ENCODE results near the gene ABCC1.

ABCC1 gene

DNA sequence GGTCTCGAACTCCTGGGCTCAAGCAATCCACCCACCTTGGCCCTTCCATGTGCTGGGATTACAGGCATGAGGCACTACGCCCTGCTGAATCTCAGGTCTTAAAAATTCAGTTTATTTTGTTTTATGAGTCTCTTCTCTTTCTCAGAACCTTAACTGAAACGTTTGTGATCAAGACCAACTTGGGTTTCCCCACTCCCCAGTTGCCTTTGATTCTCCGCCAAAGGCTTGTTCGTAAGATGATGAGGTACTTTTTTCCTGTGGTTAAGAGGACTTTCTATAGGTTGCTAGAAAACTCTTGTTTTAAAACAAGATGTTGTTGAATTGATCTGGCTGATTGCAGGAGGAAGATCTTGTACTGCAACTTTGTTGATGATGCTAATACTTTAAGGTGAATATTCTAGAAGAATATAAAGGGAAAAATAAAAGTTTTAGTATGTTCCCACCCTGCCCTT, 11.7 kb downstream of the ABCC1 start:
- DNase-seq (ENCODE audit: low read depth), result no peak
- no peak for TF ChIP-seq MYC (IDR thresholded peaks at IDR 0.05; ENCODE audit: low read depth, low read length)
- no peak for TF ChIP-seq POLR2A (IDR thresholded peaks at IDR 0.05; ENCODE audit: extremely low read depth, insufficient read length)
- TF ChIP-seq, protein P1, sequence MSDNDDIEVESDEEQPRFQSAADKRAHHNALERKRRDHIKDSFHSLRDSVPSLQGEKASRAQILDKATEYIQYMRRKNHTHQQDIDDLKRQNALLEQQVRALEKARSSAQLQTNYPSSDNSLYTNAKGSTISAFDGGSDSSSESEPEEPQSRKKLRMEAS (IDR thresholded peaks at IDR 0.05; ENCODE audit: low read depth, low read length), result no peak
- TF ChIP-seq, protein P2, sequence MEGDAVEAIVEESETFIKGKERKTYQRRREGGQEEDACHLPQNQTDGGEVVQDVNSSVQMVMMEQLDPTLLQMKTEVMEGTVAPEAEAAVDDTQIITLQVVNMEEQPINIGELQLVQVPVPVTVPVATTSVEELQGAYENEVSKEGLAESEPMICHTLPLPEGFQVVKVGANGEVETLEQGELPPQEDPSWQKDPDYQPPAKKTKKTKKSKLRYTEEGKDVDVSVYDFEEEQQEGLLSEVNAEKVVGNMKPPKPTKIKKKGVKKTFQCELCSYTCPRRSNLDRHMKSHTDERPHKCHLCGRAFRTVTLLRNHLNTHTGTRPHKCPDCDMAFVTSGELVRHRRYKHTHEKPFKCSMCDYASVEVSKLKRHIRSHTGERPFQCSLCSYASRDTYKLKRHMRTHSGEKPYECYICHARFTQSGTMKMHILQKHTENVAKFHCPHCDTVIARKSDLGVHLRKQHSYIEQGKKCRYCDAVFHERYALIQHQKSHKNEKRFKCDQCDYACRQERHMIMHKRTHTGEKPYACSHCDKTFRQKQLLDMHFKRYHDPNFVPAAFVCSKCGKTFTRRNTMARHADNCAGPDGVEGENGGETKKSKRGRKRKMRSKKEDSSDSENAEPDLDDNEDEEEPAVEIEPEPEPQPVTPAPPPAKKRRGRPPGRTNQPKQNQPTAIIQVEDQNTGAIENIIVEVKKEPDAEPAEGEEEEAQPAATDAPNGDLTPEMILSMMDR (IDR thresholded peaks at IDR 0.05; ENCODE audit: low read depth, low read length), result no peak
- no peak overlapping the region for H3K4me3 ChIP-seq (ENCODE audit: low read depth, low read length)

DNA sequence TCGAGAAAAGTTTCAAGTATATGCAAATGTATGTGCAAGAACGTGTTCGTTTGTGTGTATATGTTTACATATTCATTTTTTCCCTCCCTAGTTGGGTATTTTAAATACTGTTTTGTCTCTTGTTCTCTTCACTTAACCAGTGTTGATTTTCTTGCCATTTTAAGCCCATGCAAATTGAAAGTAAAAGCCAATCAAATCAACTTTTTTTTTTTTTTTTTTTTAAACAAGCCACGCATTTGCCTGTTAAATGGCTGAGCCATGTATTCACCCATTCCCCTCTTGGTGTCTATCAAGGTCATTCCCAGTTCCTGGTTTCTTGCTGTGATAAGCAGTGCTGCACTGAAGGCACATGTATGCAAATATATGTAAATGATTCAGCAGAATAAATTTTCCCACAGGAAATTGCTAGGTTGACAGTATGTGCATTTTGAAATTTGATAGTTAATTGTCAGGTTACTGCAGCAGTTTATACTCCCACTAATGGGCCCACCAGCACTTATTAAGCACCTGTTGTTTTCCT, 12.2 kb downstream of the ABCC1 start:
- no peak overlapping the region for H3K4me3 ChIP-seq (ENCODE audit: low read depth, low read length)
- TF ChIP-seq, protein P1 (IDR thresholded peaks at IDR 0.05; ENCODE audit: low read depth, low read length), result no peak
- TF ChIP-seq POLR2A (IDR thresholded peaks at IDR 0.05; ENCODE audit: extremely low read depth, insufficient read length) (no peak), MYC (IDR thresholded peaks at IDR 0.05; ENCODE audit: low read depth, low read length) (no peak)
- TF ChIP-seq, protein P2 (IDR thresholded peaks at IDR 0.05; ENCODE audit: low read depth, low read length), result no peak
- DNase-seq (ENCODE audit: low read depth), result no peak

DNA sequence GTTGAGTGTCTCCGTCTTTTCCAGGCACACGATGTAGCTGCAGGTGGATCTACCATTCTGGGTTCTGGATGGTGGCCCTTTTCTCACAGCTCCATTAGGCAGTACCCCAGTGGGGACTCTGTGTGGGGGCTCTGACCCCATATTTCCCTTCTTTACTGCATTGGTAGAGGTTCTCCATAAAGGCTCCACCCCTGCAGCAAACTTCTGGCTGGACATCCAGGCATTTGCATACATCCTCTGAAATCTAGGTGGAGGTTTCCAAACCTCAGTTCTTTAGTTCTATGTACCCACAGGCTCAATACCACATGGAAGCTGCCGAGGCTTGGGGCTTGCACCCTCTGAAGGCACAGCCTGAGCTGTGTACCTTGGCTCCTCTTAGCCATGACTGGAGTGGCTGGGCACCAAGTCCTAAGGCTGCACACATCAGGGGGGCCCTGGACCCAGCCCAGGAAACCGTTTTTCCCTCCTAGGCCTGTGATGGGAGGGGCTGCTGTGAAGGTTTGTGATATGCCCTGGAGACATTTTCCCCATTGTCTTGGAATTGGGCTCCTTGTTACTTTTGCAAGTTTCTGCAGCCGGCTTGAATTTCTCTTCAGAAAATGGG, 14.0 kb downstream of the ABCC1 start:
- H3K4me3 ChIP-seq (ENCODE audit: low read depth, low read length), result no peak overlapping the region
- no peak for TF ChIP-seq POLR2A (IDR thresholded peaks at IDR 0.05; ENCODE audit: extremely low read depth, insufficient read length)
- TF ChIP-seq, protein P2 (IDR thresholded peaks at IDR 0.05; ENCODE audit: low read depth, low read length), result no peak
- no peak for TF ChIP-seq MYC (IDR thresholded peaks at IDR 0.05; ENCODE audit: low read depth, low read length)
- TF ChIP-seq, protein P1 (IDR thresholded peaks at IDR 0.05; ENCODE audit: low read depth, low read length), result no peak
- DNase-seq (ENCODE audit: low read depth), result no peak

DNA sequence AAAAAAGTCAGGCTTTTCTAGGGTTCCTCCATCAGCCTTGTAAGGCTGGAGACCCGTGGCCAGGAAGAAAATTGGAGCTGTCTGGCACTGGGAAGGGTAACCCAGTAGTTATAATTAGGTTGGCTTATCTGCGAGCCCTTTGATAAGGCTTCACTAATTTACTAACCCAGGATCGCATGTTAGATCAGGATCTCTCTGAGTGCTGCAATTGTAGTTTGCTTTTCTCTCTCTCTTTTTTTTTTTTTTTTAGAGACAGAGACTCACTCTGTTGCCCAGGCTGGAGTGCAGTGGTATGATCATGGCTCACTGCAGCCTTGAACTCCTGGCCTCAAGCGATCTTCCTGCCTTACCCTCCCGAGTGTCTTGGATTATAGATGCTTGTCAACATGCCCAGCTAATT, 17.0 kb downstream of the ABCC1 start:
- no peak for TF ChIP-seq POLR2A (IDR thresholded peaks at IDR 0.05; ENCODE audit: extremely low read depth, insufficient read length)
- TF ChIP-seq, protein P2 (IDR thresholded peaks at IDR 0.05; ENCODE audit: low read depth, low read length), result no peak
- DNase-seq (ENCODE audit: low read depth), result no peak

DNA sequence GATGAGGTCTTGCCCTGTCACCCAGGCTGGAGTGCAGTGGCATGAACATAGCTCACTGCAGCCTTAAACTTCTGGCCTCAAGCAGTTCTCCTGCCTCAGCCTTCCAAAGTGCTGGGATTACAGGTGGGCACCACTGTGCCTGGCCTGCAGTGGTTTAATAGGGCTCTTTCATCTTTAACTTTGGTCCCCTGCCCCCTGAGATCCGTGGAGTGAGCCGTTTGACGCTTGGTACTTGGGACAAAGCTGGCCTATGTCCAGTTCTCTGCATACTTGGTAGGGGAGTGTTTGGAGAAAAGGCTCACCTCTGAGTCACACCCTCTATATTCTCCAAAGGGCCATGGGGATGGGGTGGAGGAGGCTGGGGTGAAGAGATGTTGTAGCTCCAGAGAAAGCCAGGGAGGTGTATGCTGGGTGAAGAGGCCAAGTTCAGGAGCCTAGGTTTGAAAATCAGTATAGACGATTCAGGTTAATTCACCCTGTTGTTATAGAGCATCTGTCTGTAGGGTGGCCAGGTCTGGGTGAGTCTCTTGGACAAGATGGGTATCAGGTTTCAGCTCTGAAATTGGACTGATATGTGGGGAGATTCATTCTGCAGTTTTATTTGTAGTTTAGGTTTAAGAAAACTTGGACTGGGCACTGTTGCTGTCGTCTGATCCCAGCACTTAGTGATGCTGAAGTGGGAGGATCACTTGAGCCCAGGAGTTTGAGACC, 17.6 kb downstream of the ABCC1 start:
- no peak overlapping the region for H3K4me3 ChIP-seq (ENCODE audit: low read depth, low read length)
- TF ChIP-seq POLR2A (IDR thresholded peaks at IDR 0.05; ENCODE audit: extremely low read depth, insufficient read length), result no peak
- TF ChIP-seq, protein P1 (IDR thresholded peaks at IDR 0.05; ENCODE audit: low read depth, low read length), result no peak
- TF ChIP-seq, protein P2 (IDR thresholded peaks at IDR 0.05; ENCODE audit: low read depth, low read length), result no peak
- no peak for TF ChIP-seq MYC (IDR thresholded peaks at IDR 0.05; ENCODE audit: low read depth, low read length)
- no peak for DNase-seq (ENCODE audit: low read depth)

More for the DNA sequence above, 17.0 kb downstream of the ABCC1 start:
- no peak overlapping the region for H3K4me3 ChIP-seq (ENCODE audit: low read depth, low read length)
